ENCODE results near the gene POLR1A.

POLR1A gene

GRCh38 chr2:86017901-86018896 lies 87.5 kb downstream of the POLR1A start:
- TF ChIP-seq ZIC2 (tag by site-specific recombination; IDR thresholded peaks at IDR 0.05) (peak; percentile 24; the same call in 1 of the 2 replicates), ZNF140 (tag by site-specific recombination; IDR thresholded peaks at IDR 0.05) (no peak)
- CTCF ChIA-PET = interaction anchor here (1.1 kb wide), 1 partner anchor 130 kb away, joined by 6 read pairs; no protein-coding TSS in a partner anchor
- Histone ChIP-seq H3K27ac (ENCODE audit: extremely low read depth, low read depth, low read length) (no peak overlapping the region), H3K9me3 (ENCODE audit: control insufficient read depth, insufficient read depth, low read depth, low read length) (no peaks in the 10 kb centered on the region), H3K4me1 (ENCODE audit: control insufficient read depth, insufficient read depth, low read length) (no peaks in the 10 kb centered on the region), H3K4me3 (ENCODE audit: low read depth, low read length) (no peak overlapping the region), H3K36me3 (ENCODE audit: control insufficient read depth in 2 of 2, insufficient read depth in 1 of 2, low read length in 2 of 2) (no peaks in the 10 kb centered on the region)
- POLR2A ChIA-PET = no interaction called here

- CTCF ChIA-PET = no interaction called here
- Histone ChIP-seq H3K9me3 (ENCODE audit: control insufficient read depth, insufficient read depth, low read depth, low read length) (no peaks in the 10 kb centered on the region), H3K4me1 (ENCODE audit: control insufficient read depth, insufficient read depth, low read length) (no peaks in the 10 kb centered on the region), H3K36me3 (ENCODE audit: control insufficient read depth in 2 of 2, insufficient read depth in 1 of 2, low read length in 2 of 2) (no peaks in the 10 kb centered on the region), H3K27ac (ENCODE audit: extremely low read depth, low read depth, low read length) (no peak overlapping the region), H3K4me3 (ENCODE audit: low read depth, low read length) (no peak overlapping the region)
- POLR2A ChIA-PET = no interaction called here
- TF ChIP-seq ZBTB49 (tag by site-specific recombination; IDR thresholded peaks at IDR 0.05; ENCODE audit: low read depth) (no peak), BCL11B (tag by site-specific recombination; IDR thresholded peaks at IDR 0.05; ENCODE audit: low read depth) (no peak), ZNF202 (tag by site-specific recombination; IDR thresholded peaks at IDR 0.05; ENCODE audit: borderline replicate concordance) (no peak), ZNF664 (tag by site-specific recombination; IDR thresholded peaks at IDR 0.05) (no peak), ZNF26 (tag by site-specific recombination; IDR thresholded peaks at IDR 0.05) (no peak), ZNF23 (tag by site-specific recombination; IDR thresholded peaks at IDR 0.05; ENCODE audit: borderline replicate concordance) (no peak)
Observed at GRCh38 chr2:86016581-86016980, 89.1 kb downstream of the POLR1A start.

GRCh38 chr2:86015699-86016098 lies 90.0 kb downstream of the POLR1A start:
- Histone ChIP-seq H3K36me3 (ENCODE audit: control insufficient read depth in 2 of 2, insufficient read depth in 1 of 2, low read length in 2 of 2) (no peaks in the 10 kb centered on the region), H3K27ac (ENCODE audit: extremely low read depth, low read depth, low read length) (no peak overlapping the region), H3K4me3 (ENCODE audit: low read depth, low read length) (no peak overlapping the region), H3K4me1 (ENCODE audit: control insufficient read depth, insufficient read depth, low read length) (no peaks in the 10 kb centered on the region), H3K9me3 (ENCODE audit: control insufficient read depth, insufficient read depth, low read depth, low read length) (no peaks in the 10 kb centered on the region)
- CTCF ChIA-PET = no interaction called here
- POLR2A ChIA-PET = no interaction called here
- no peak for TF ChIP-seq ZNF16 (tag by site-specific recombination; IDR thresholded peaks at IDR 0.05; ENCODE audit: low read depth)
- no peak for TF ChIP-seq ZSCAN30 (tag by site-specific recombination; IDR thresholded peaks at IDR 0.05)
- no peak for TF ChIP-seq ZNF521 (tag by site-specific recombination; IDR thresholded peaks at IDR 0.05)
- TF ChIP-seq KLF1 (tag by site-specific recombination; IDR thresholded peaks at IDR 0.05) = no peak
- no peak for TF ChIP-seq FEZF1 (tag by site-specific recombination; IDR thresholded peaks at IDR 0.05)
- TF ChIP-seq ZNF10 (tag by site-specific recombination; IDR thresholded peaks at IDR 0.05) = no peak
- TF ChIP-seq ZBTB8A (tag by site-specific recombination; IDR thresholded peaks at IDR 0.05) = no peak
- TF ChIP-seq ZNF660 (tag by site-specific recombination; IDR thresholded peaks at IDR 0.05) = no peak
- no peak for TF ChIP-seq ZNF596 (tag by site-specific recombination; IDR thresholded peaks at IDR 0.05)
- no peak for TF ChIP-seq ZNF2 (tag by site-specific recombination; IDR thresholded peaks at IDR 0.05)
- TF ChIP-seq ZNF354C (tag by site-specific recombination; IDR thresholded peaks at IDR 0.05; ENCODE audit: borderline replicate concordance, low read depth) = no peak
- no peak for TF ChIP-seq ZBTB11 (tag by site-specific recombination; conservative IDR thresholded peaks at IDR 0.05; ENCODE audit: low read depth)
